ENCODE measurements around the gene STUB1.

STUB1 gene

DNA sequence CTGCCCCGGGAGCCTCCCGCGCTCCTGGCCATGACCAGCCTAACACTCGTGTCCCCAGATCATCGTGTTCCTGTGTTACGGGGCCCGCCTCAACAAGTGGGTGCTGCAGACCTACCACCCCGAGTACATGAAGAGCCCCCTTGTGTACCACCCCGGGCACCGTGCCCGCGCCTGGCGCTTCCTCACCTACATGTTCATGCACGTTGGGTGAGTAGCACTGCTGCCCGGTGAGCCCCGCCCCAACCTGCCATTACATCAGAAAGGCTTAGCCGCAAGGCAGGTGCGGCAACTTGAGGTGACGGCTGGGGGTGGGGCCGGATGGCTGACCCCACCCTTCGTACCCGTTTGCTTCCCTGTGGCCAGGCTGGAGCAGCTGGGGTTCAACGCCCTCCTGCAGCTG, 3.3 kb upstream of the STUB1 start:
- H3K4me3 ChIP-seq (ENCODE audit: low read length), result peak overlapping the region; percentile 30
- peak; percentile 98 for DNase-seq (ENCODE audit: low read depth)
- TF ChIP-seq, protein P1, sequence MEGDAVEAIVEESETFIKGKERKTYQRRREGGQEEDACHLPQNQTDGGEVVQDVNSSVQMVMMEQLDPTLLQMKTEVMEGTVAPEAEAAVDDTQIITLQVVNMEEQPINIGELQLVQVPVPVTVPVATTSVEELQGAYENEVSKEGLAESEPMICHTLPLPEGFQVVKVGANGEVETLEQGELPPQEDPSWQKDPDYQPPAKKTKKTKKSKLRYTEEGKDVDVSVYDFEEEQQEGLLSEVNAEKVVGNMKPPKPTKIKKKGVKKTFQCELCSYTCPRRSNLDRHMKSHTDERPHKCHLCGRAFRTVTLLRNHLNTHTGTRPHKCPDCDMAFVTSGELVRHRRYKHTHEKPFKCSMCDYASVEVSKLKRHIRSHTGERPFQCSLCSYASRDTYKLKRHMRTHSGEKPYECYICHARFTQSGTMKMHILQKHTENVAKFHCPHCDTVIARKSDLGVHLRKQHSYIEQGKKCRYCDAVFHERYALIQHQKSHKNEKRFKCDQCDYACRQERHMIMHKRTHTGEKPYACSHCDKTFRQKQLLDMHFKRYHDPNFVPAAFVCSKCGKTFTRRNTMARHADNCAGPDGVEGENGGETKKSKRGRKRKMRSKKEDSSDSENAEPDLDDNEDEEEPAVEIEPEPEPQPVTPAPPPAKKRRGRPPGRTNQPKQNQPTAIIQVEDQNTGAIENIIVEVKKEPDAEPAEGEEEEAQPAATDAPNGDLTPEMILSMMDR (IDR thresholded peaks at IDR 0.05; ENCODE audit: insufficient read depth, low read depth, low read length, missing control alignments), result no peak

DNA sequence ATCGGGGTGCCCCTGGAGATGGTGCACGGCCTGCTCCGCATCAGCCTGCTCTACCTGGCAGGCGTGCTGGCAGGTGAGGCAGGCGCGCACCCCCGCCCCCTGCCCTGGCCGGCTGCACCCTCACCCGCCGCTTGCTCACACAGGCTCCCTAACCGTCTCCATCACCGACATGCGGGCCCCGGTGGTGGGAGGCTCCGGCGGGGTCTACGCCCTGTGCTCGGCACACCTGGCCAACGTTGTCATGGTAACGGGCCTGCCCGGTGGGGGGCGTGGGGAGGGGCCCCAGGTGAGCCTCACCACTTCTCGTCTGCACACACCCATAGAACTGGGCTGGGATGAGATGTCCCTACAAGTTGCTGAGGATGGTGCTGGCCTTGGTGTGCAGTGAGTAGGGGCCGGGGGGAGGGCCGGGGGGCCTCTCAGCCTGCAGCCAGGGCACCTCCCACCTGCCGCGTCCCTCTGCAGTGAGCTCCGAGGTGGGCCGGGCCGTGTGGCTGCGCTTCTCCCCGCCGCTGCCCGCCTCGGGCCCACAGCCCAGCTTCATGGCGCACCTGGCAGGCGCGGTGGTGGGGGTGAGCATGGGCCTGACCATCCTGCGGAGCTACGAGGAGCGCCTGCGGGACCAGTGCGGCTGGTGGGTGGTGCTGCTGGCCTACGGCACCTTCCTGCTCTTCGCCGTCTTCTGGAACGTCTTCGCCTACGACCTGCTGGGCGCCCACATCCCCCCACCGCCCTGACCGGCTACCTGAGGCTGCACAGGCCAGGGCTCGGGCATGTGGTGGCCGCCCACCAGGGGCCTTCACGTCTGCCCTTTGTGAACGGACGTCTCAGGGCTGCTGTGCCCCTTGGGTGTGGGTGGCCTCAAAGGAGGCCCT, 2.7 kb upstream of the STUB1 start:
- H3K4me3 ChIP-seq (ENCODE audit: low read length), result peak overlapping the region; percentile 30
- TF ChIP-seq, protein P1 (IDR thresholded peaks at IDR 0.05; ENCODE audit: insufficient read depth, low read depth, low read length, missing control alignments), result no peak
- no peak for DNase-seq (ENCODE audit: low read depth)

DNA sequence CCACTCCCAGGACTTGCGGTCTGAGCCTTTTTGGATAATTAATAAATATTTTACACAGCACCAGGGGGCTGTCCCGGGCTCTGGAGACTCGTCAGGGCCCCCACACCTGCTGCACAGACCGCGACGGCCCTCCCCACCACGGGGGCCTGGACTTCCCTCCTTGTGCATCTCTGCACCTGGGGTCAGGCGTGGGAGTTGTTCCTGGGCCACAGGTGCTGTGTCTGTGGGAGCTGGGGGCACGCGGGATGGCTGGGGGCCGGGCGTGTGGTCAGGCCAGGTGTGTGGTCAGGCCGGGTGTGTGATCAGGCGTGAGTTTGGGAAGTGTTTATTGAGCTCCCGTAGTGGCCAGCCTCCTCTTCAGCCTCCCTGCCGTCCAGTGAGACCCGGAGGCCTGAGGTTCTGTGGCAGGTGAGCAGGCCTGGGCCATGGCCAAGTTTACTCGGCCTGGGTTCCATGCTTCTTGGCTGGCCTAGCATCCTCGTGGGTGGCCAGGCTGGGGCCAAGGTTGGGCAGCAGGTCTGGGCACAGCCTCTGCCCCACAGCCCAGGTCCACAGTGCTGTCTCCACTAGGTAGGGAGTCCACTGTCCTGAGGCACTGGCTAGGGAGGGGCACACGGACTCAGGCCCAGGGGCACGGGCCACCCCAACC, 1.9 kb upstream of the STUB1 start:
- no peak for DNase-seq (ENCODE audit: low read depth)
- no peak overlapping the region for H3K4me3 ChIP-seq (ENCODE audit: low read length)
- TF ChIP-seq, protein P1 (IDR thresholded peaks at IDR 0.05; ENCODE audit: insufficient read depth, low read depth, low read length, missing control alignments), result no peak

DNA sequence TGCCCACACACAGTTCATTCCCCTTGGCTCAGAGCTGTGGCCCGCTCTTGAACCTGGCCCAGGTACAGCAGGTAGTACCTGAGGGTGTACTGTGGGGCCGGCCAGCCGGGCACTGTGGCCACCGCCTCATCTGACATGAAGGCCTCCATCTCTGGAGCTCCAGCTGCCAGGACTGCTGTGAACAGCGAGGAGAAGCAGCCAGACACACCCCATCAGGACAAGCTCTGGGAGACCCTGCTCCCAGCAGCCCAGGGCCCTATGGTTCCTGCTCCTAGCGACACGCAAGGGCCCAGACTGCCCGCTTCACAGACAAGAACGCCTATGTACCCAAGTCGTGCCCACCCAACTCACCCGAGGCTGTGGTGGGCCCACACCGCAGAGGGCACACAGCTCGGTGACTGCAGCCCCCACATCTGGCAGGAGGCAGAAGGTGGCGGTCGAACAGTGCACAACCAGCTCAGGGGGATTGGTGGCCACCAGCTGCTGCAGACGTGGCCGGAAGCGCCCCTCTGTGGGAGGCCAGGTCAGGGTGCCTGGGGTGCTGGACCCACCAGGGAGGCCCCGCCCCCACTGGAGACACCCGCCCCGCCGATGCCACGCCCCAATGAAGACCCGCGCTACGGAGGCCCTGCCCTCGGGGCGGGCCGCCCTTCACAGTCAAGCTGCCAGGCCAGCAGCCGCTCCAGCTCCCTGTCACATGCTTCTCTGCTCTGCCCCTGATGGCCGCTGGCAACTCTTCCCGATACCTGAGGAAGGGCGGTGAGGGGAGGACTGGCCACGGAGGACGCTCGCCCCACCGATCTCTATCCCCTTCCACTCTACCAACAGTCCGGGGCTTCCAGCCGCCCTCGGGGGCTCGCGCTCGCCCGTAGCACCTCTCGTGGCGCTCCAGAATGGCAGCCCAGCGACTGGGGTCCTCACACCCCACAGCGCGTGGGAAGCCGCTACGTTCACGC, 1.1 kb upstream of the STUB1 start:
- TF ChIP-seq, protein P1 (IDR thresholded peaks at IDR 0.05; ENCODE audit: insufficient read depth, low read depth, low read length, missing control alignments), result no peak
- DNase-seq (ENCODE audit: low read depth), result peak; percentile 44
- H3K4me3 ChIP-seq (ENCODE audit: low read length), result peak overlapping the region; percentile 45

DNA sequence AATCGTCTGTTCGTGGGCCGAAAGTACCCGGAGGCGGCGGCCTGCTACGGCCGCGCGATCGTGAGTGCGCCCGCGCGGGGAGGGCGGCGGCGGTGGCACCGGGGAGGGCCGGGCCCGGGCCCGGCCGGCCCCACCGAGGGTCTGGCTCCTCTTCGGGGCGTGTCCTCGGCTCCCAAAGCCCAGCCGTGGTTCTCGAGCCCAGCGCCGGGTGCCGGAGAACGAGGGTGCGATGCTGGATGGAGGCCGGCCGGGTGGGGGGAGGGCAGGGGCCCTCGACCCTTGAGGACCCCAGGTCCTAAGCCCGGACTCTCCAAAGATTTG, 375 bp downstream of the STUB1 start:
- peak overlapping the region; percentile 84 for H3K4me3 ChIP-seq (ENCODE audit: low read length)
- TF ChIP-seq, protein P1 (IDR thresholded peaks at IDR 0.05; ENCODE audit: insufficient read depth, low read depth, low read length, missing control alignments), result no peak
- no peak for DNase-seq (ENCODE audit: low read depth)

DNA sequence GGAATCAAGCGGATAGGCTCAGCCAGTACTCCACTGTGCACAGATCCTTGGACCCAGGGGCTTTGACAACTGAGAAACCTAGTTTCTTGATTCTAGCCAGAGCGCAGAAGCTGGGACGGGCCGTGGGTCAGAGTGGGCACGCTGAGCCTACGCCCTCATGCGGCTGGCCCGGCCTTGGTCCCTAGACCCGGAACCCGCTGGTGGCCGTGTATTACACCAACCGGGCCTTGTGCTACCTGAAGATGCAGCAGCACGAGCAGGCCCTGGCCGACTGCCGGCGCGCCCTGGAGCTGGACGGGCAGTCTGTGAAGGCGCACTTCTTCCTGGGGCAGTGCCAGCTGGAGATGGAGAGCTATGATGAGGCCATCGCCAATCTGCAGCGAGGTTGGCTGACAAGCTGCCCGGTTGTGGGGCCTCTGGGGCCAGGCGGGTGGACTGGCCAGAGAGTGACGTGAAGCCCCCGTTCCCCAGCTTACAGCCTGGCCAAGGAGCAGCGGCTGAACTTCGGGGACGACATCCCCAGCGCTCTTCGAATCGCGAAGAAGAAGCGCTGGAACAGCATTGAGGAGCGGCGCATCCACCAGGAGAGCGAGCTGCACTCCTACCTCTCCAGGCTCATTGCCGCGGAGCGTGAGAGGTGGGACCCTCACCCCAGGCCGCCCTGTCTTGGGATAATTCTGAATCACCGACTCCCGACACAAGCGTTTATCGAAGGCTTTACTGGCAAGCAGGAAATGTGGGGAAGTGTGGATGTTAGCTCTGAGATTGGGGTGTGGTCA, 946 bp downstream of the STUB1 start:
- peak; percentile 56 for DNase-seq (ENCODE audit: low read depth)
- TF ChIP-seq, protein P1 (IDR thresholded peaks at IDR 0.05; ENCODE audit: insufficient read depth, low read depth, low read length, missing control alignments), result peak; percentile 3
- peak overlapping the region; percentile 84 for H3K4me3 ChIP-seq (ENCODE audit: low read length)

All from epithelial cell of esophagus (primary cell).